Fibroblast of lung (primary cell): Measurements from ENCODE around the gene UBQLNL. TPM values are rescaled to one million over a fixed set of nuclear protein-coding genes. Genes with fewer than 3 reads are reported as not detected.

ENCODE experiments used
- DNase-seq, 2 donors: peaks; one replicate each; pipeline versions ENCODE4 v3.0.0 to v3.0.0-alpha.2; 2010; ENCODE audit warnings: low read depth in 2 of 2
- H2AFZ ChIP-seq: 2 replicates; pipeline ENCODE4 v1.5.1; 2012; ENCODE audit warnings: low read length, control low read depth, inconsistent platforms
- H3K27ac ChIP-seq: 2 replicates; pipeline ENCODE4 v1.5.1; 2011; ENCODE audit warnings: low read length, control low read depth; ENCODE audit not compliant: insufficient read depth
- H3K27me3 ChIP-seq: 2 replicates; pipeline ENCODE4 v1.5.1; 2011; ENCODE audit warnings: mild to moderate bottlenecking, low read length; ENCODE audit not compliant: control insufficient read depth, insufficient read depth
- H3K36me3 ChIP-seq: 2 replicates; pipeline ENCODE4 v1.5.1; 2011; ENCODE audit warnings: low read length; ENCODE audit not compliant: control insufficient read depth, insufficient read depth
- H3K4me1 ChIP-seq: 2 replicates; pipeline ENCODE4 v1.5.1; 2011; ENCODE audit warnings: low read length; ENCODE audit not compliant: control insufficient read depth, insufficient read depth; ENCODE audit errors: extremely low read depth
- H3K4me2 ChIP-seq: 2 replicates; pipeline ENCODE4 v1.5.1; 2011; ENCODE audit warnings: low read length, control low read depth; ENCODE audit not compliant: insufficient read depth; ENCODE audit errors: extremely low read depth
- H3K4me3 ChIP-seq, 4 experiments: fragments of 200-600 bp in 1 of 4; sonication (generic) in 1 of 4; replicated peaks in 1 of 4; 2 replicates each; pipeline ENCODE4 v1.5.1; 2011 to 2016; ENCODE audit warnings: low read length in 4 of 4, low read depth in 3 of 4, mild to moderate bottlenecking in 3 of 4, control low read depth in 2 of 4, inconsistent platforms in 1 of 4, mixed read lengths in 1 of 4; ENCODE audit not compliant: insufficient read depth in 1 of 4; ENCODE audit errors: control extremely low read depth in 1 of 4
- H3K79me2 ChIP-seq: 2 replicates; pipeline ENCODE4 v1.5.1; 2012; ENCODE audit warnings: mild to moderate bottlenecking, low read length, inconsistent platforms; ENCODE audit not compliant: control insufficient read depth, insufficient read depth
- H3K9ac ChIP-seq: 2 replicates; pipeline ENCODE4 v1.5.1; 2011; ENCODE audit warnings: mild to moderate bottlenecking, low read length, control low read depth; ENCODE audit not compliant: insufficient read depth
- H3K9me3 ChIP-seq: 2 replicates; pipeline ENCODE4 v1.5.1; 2012; ENCODE audit warnings: low read depth, low read length; ENCODE audit not compliant: control insufficient read depth, insufficient read depth
- H4K20me1 ChIP-seq: 2 replicates; pipeline ENCODE4 v1.5.1; 2011; ENCODE audit warnings: low read length; ENCODE audit not compliant: control insufficient read depth, insufficient read depth; ENCODE audit errors: extremely low read depth
- EZH2 ChIP-seq: IDR thresholded peaks from 2 replicates; pipeline ENCODE4 v1.5.1; 2012; ENCODE audit warnings: low read length, control low read depth, mild to moderate bottlenecking; ENCODE audit errors: missing control alignments
- polyA plus RNA-seq, 2 donors: library from polyadenylated mRNA; depleted of rRNA in 1 of 2; stranded (reverse) in 1 of 2; unstranded in 1 of 2; fragments of >200 nt; gene quantifications; 2 replicates each; pipeline ENCODE4 v1.2.1, GENCODE V29; 2011 to 2012; ENCODE audit warnings: missing spikeins in 1 of 2
- total RNA-seq: library from RNA; depleted of rRNA; stranded (reverse); fragments of >200 nt; gene quantifications from 2 replicates; pipeline ENCODE4 v1.2.1, GENCODE V29; 2014
- TF ChIP-seq, protein P1 (sequence below), 2 donors: IDR thresholded peaks in 1 of 2; conservative IDR thresholded peaks in 1 of 2; 1 replicate in 1 of 2; 2 replicates in 1 of 2; pipeline ENCODE4 v1.5.1; 2011 to 2012; ENCODE audit warnings: low read length in 2 of 2, control low read depth in 1 of 2, inconsistent platforms in 1 of 2, low read depth in 1 of 2, mild to moderate bottlenecking in 1 of 2

Gene UBQLNL
- total and polyA plus RNA-seq, 2 donors (not counting 1 experiment from before 2014, with no cell fraction given) = 0.09 to 0.17 TPM

DNA sequence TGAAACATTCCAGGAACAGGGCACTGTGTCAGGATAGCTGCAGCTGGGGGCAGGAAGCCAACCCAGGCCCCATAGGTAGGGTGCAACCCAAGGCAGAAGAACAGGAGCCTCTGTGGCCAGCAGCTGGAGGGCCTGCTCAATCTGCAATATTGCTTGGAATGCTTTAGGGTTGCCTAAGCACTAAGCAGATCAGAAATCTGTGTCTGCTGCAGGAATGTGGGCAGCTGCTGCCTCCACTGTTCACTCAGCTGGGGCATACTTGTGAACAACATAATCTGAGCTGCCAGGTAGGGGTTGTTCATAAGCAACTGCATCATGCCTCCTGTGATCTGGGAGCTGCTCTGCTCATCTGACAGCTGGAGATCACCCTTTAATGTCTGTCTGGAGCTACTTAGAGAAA is 1.7 kb downstream of the UBQLNL start:
- no peak for TF ChIP-seq EZH2
- TF ChIP-seq, protein P1, sequence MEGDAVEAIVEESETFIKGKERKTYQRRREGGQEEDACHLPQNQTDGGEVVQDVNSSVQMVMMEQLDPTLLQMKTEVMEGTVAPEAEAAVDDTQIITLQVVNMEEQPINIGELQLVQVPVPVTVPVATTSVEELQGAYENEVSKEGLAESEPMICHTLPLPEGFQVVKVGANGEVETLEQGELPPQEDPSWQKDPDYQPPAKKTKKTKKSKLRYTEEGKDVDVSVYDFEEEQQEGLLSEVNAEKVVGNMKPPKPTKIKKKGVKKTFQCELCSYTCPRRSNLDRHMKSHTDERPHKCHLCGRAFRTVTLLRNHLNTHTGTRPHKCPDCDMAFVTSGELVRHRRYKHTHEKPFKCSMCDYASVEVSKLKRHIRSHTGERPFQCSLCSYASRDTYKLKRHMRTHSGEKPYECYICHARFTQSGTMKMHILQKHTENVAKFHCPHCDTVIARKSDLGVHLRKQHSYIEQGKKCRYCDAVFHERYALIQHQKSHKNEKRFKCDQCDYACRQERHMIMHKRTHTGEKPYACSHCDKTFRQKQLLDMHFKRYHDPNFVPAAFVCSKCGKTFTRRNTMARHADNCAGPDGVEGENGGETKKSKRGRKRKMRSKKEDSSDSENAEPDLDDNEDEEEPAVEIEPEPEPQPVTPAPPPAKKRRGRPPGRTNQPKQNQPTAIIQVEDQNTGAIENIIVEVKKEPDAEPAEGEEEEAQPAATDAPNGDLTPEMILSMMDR (conservative IDR thresholded peaks at IDR 0.05 in 1 of 2, IDR thresholded peaks at IDR 0.05 in 1 of 2; ENCODE audit: low read depth in 1 of 2, low read length in 2 of 2) = no peak
- no peaks in the 10 kb centered on the region for H4K20me1 ChIP-seq
- no peak overlapping the region for H3K4me2 ChIP-seq
- DNase-seq = no peak
- H3K4me3 ChIP-seq = no peak overlapping the region
- H3K36me3 ChIP-seq = no peaks in the 10 kb centered on the region
- no peak overlapping the region for H3K27ac ChIP-seq
- no peak overlapping the region for H2AFZ ChIP-seq
- no peak overlapping the region for H3K9ac ChIP-seq
- no peaks in the 10 kb centered on the region for H3K79me2 ChIP-seq
- H3K4me1 ChIP-seq = no peaks in the 10 kb centered on the region
- H3K27me3 ChIP-seq = no peaks in the 10 kb centered on the region
- H3K9me3 ChIP-seq = no peaks in the 10 kb centered on the region

DNA sequence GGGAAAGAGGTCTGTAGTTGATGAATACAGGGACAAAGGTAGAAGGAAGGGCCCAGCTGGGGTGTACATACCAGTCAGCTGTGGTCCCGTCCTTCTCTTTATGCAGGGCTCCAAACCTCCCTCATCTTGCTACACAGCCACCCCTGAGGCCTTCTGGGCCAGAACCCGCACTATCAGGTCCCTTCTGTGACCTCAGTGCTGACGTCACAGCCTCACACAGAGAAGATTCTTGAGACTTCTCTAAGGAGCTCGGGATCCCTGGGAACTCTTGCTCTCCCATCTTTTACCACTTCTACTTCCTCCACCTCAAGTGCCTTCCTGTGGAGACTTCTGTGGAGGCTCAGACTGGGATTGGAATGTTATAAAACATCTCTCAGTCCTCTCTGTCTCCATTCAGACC is 6.7 kb downstream of the UBQLNL start, which contains the start of gene UBQLN3:
UBQLN3 (minus strand) TSS at position 155 of the 400 bp plus-strand sequence. CDS start 399 bp downstream, outside the sequence.
- TF ChIP-seq EZH2 = no peak
- TF ChIP-seq, protein P1 (conservative IDR thresholded peaks at IDR 0.05 in 1 of 2, IDR thresholded peaks at IDR 0.05 in 1 of 2; ENCODE audit: low read depth in 1 of 2, low read length in 2 of 2) = no peak
- Histone ChIP-seq H3K4me3 (no peak within 1 kb of the TSS), H3K9me3 (no peaks in the 10 kb centered on the region), H3K36me3 (no peaks in the 10 kb centered on the region), H4K20me1 (no peaks in the 10 kb centered on the region), H3K9ac (no peak within 1 kb of the TSS), H3K4me1 (no peaks in the 10 kb centered on the region), H3K27ac (no peak within 1 kb of the TSS), H2AFZ (no peak within 1 kb of the TSS), H3K4me2 (no peak within 1 kb of the TSS), H3K27me3 (no peaks in the 10 kb centered on the region), H3K79me2 (no peaks in the 10 kb centered on the region)
- no peak for DNase-seq

DNA sequence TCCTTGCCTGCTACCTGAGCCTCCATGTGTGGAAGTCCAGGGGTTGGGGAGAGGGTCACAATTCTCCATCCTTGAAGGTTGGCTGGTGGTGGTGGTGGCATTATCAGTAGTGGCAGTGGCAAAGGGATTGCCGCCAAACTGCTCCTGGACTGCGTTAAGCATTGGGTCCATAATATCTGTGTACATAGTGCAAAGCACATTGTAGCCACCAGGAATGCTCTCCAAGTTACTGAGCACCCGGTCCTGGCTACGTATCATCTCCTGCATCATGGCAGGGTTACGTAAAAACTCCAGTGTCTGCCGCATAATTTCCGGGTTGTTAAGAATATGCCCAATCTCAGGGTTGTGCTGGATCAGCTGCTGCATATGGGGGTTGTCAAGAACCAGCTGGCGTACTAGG is 7.9 kb downstream of the UBQLNL start:
- H4K20me1 ChIP-seq = no peaks in the 10 kb centered on the region
- H3K36me3 ChIP-seq = no peaks in the 10 kb centered on the region
- no peak for DNase-seq
- no peak overlapping the region for H3K4me2 ChIP-seq
- H3K9me3 ChIP-seq = no peaks in the 10 kb centered on the region
- no peaks in the 10 kb centered on the region for H3K4me1 ChIP-seq
- no peak for TF ChIP-seq EZH2
- TF ChIP-seq, protein P1 (conservative IDR thresholded peaks at IDR 0.05 in 1 of 2, IDR thresholded peaks at IDR 0.05 in 1 of 2; ENCODE audit: low read depth in 1 of 2, low read length in 2 of 2) = no peak
- no peaks in the 10 kb centered on the region for H3K79me2 ChIP-seq
- no peak overlapping the region for H3K27ac ChIP-seq
- H3K4me3 ChIP-seq = no peak overlapping the region
- H3K9ac ChIP-seq = no peak overlapping the region
- no peaks in the 10 kb centered on the region for H3K27me3 ChIP-seq
- no peak overlapping the region for H2AFZ ChIP-seq
